GM12878 (cell line): Measurements from ENCODE around the gene NEK7. TPM values are rescaled to one million over a fixed set of nuclear protein-coding genes. Genes with fewer than 3 reads are reported as not detected.

Experiments used
- ATAC-seq: fragments of 200-7000 bp; cut with Tn5 transposase; 3 replicates; pipeline ENCODE4 v1.9.1; 2020; ENCODE audit warnings: mild to moderate bottlenecking, moderate library complexity
- BruUV-seq: library from RNA; stranded (reverse); fragments of 400-500 nt; replicated peaks from 2 replicates; lab custom pipeline; 2021; lab: Mats Ljungman, UMichigan
- CTCF ChIA-PET: fragments of 300-600 bp; sonication (Branson Sonifier 250); formaldehyde crosslinking; extraction: SDS; loops from one replicate; lab custom pipeline; 2021; ENCODE audit warnings: inconsistent platforms; lab: Yijun Ruan, JAX
- POLR2A ChIA-PET: fragments of 350-600 bp; formaldehyde crosslinking; extraction: SDS; loops from one replicate; lab custom pipeline; 2021; ENCODE audit warnings: inconsistent platforms; lab: Charles Lee
- RAD21 ChIA-PET: fragments of 300-600 bp; sonication (Branson Sonifier 250); formaldehyde crosslinking; loops from one replicate; lab custom pipeline; 2023; ENCODE audit warnings: antibody characterized with exemption; ENCODE audit not compliant: unreplicated experiment; lab: Charles Lee
- SMC1A ChIA-PET: fragments of 300-600 bp; sonication (Branson Sonifier 250); formaldehyde crosslinking; loops from one replicate; lab custom pipeline; 2023; ENCODE audit not compliant: unreplicated experiment, uncharacterized antibody; lab: Charles Lee
- DNase-seq: peaks from one replicate; pipeline ENCODE4 v3.0.0-alpha.2; 2011; ENCODE audit warnings: low read depth, low spot score
- FAIRE-seq: peaks from 3 replicates; lab custom pipeline; 2011; peaks lifted over from hg19 to GRCh38; lab: Jason Lieb, UNC
- H2AFZ ChIP-seq: 2 replicates; pipeline ENCODE4 v1.6.0; 2011; ENCODE audit warnings: low read depth, low read length, control low read depth; ENCODE audit not compliant: control insufficient read depth
- H3K27ac ChIP-seq: 2 replicates; pipeline ENCODE4 v1.5.1; 2011; ENCODE audit warnings: control low read depth; ENCODE audit not compliant: control insufficient read depth, insufficient read depth
- H3K27me3 ChIP-seq, 2 experiments: replicated peaks in 1 of 2; 2 replicates each; pipeline versions ENCODE4 v1.6.0 to v1.6.1; 2011; ENCODE audit warnings: low read length in 1 of 2; ENCODE audit not compliant: control insufficient read depth in 2 of 2, insufficient read depth in 2 of 2
- H3K36me3 ChIP-seq, 2 experiments: 2 replicates each; pipeline ENCODE4 v1.5.1; 2011; ENCODE audit warnings: low read length in 1 of 2; ENCODE audit not compliant: control insufficient read depth in 2 of 2, insufficient read depth in 2 of 2
- H3K4me1 ChIP-seq: 2 replicates; pipeline ENCODE4 v1.6.1; 2011; ENCODE audit warnings: mild to moderate bottlenecking, low read length, moderate library complexity, mixed read lengths; ENCODE audit not compliant: control insufficient read depth, insufficient read depth
- H3K4me2 ChIP-seq: 2 replicates; pipeline ENCODE4 v1.6.0; 2011; ENCODE audit warnings: control low read depth; ENCODE audit not compliant: control insufficient read depth, insufficient read depth
- H3K4me3 ChIP-seq: fragments of 200-600 bp; sonication (generic); 2 replicates; pipeline ENCODE4 v1.5.1; 2016
- H3K79me2 ChIP-seq: 2 replicates; pipeline ENCODE4 v1.6.0; 2011; ENCODE audit warnings: low read length; ENCODE audit not compliant: control insufficient read depth, insufficient read depth
- H3K9ac ChIP-seq: 2 replicates; pipeline ENCODE4 v1.8.0; 2011; ENCODE audit warnings: low read length, control low read depth, mixed read lengths; ENCODE audit not compliant: control insufficient read depth, insufficient read depth
- H3K9me3 ChIP-seq: replicated peaks from 3 replicates; pipeline ENCODE4 v1.5.1; 2011; ENCODE audit warnings: mild to moderate bottlenecking, low read length; ENCODE audit not compliant: control insufficient read depth, insufficient read depth
- H4K20me1 ChIP-seq: 2 replicates; pipeline ENCODE4 v1.6.0; 2011; ENCODE audit not compliant: control insufficient read depth, insufficient read depth
- BCL3 ChIP-seq: IDR thresholded peaks from 2 replicates; pipeline ENCODE4 v1.6.1; 2011; ENCODE audit warnings: borderline replicate concordance, low read depth, mild to moderate bottlenecking, moderate library complexity, low read length; ENCODE audit not compliant: insufficient read depth, poor library complexity, severe bottlenecking
- BHLHE40 ChIP-seq, 2 experiments: fragments of 450-650 bp in 1 of 2; IDR thresholded peaks; 2 replicates each; pipeline ENCODE4 v1.6.1; 2011 to 2017; ENCODE audit warnings: low read depth in 2 of 2, borderline replicate concordance in 1 of 2, improper control_type of control experiment in 1 of 2, low read length in 1 of 2, mild to moderate bottlenecking in 1 of 2
- CBX5 ChIP-seq: sonication (generic); IDR thresholded peaks from 2 replicates; pipeline ENCODE4 v1.6.1; 2016; ENCODE audit warnings: low read depth, moderate library complexity, mild to moderate bottlenecking, inconsistent platforms
- CEBPZ ChIP-seq: fragments of 150-350 bp; IDR thresholded peaks from 2 replicates; pipeline ENCODE4 v1.6.1; 2016; ENCODE audit warnings: low read depth, low read length
- CHD1 ChIP-seq: IDR thresholded peaks from 2 replicates; pipeline ENCODE4 v1.6.1; 2012; ENCODE audit warnings: low read depth, low read length, improper control_type of control experiment
- EED ChIP-seq: sonication (generic); IDR thresholded peaks from 2 replicates; pipeline ENCODE4 v1.6.1; 2016; ENCODE audit warnings: antibody characterized with exemption, low read depth
- EP300 ChIP-seq, 2 experiments: fragments of 150-350 bp in 1 of 2; IDR thresholded peaks; 2 replicates each; pipeline ENCODE4 v1.6.1; 2011 to 2012; ENCODE audit warnings: low read depth in 2 of 2, low read length in 2 of 2, borderline replicate concordance in 1 of 2, improper control_type of control experiment in 1 of 2, inconsistent platforms in 1 of 2; ENCODE audit not compliant: control insufficient read depth in 1 of 2
- HDGF ChIP-seq: fragments of 450-650 bp; IDR thresholded peaks from 2 replicates; pipeline ENCODE4 v1.6.1; 2016; ENCODE audit warnings: antibody characterized with exemption
- IRF4 ChIP-seq: IDR thresholded peaks from 2 replicates; pipeline ENCODE4 v1.6.1; 2011; ENCODE audit warnings: low read depth, low read length
- LARP7 ChIP-seq: fragments of 450-650 bp; IDR thresholded peaks from 2 replicates; pipeline ENCODE4 v1.6.1; 2017; ENCODE audit warnings: mild to moderate bottlenecking
- MAX ChIP-seq: IDR thresholded peaks from 2 replicates; pipeline ENCODE4 v1.6.1; 2012; ENCODE audit warnings: low read depth, low read length, improper control_type of control experiment
- MYC ChIP-seq: IDR thresholded peaks from 2 replicates; pipeline ENCODE4 v1.6.1; 2011; ENCODE audit warnings: mild to moderate bottlenecking, low read length, moderate library complexity, inconsistent platforms; ENCODE audit not compliant: insufficient read depth, insufficient replicate concordance, insufficient read length, severe bottlenecking
- NBN ChIP-seq: fragments of 450-650 bp; IDR thresholded peaks from 2 replicates; pipeline ENCODE4 v1.6.1; 2016
- RAD21 ChIP-seq: IDR thresholded peaks from 2 replicates; pipeline ENCODE4 v1.6.1; 2011; ENCODE audit warnings: mild to moderate bottlenecking, low read depth, low read length, moderate library complexity; ENCODE audit not compliant: insufficient read depth
- RELB ChIP-seq: fragments of 450-650 bp; IDR thresholded peaks from 2 replicates; pipeline ENCODE4 v1.6.1; 2017; ENCODE audit warnings: low read depth, mild to moderate bottlenecking, moderate library complexity
- SIN3A ChIP-seq: IDR thresholded peaks from 2 replicates; pipeline ENCODE4 v1.6.1; 2012; ENCODE audit warnings: low read depth, low read length, improper control_type of control experiment
- TARDBP ChIP-seq: IDR thresholded peaks from 2 replicates; pipeline ENCODE4 v1.6.1; 2016; ENCODE audit warnings: borderline replicate concordance
- TCF3 ChIP-seq: IDR thresholded peaks from 2 replicates; pipeline ENCODE4 v1.6.1; 2012; ENCODE audit warnings: low read depth, mild to moderate bottlenecking, low read length, borderline replicate concordance; ENCODE audit not compliant: insufficient read depth
- ZNF622 ChIP-seq: fragments of 450-650 bp; IDR thresholded peaks from 2 replicates; pipeline ENCODE4 v1.6.1; 2017; ENCODE audit warnings: mild to moderate bottlenecking, inconsistent platforms
- WGBS: methylation state at CpG from one replicate; pipeline ENCODE4 v1.1.6; 2016; ENCODE audit warnings: low lambda C conversion rate; ENCODE audit not compliant: insufficient replicate concordance, insufficient coverage; ENCODE audit errors: missing lambda C conversion rate; 5-methylcytosine and 5-hydroxymethylcytosine counted together
- in situ Hi-C: fragments of 300-500 bp; cut with MboI; formaldehyde crosslinking; loops from 9 replicates; pipeline ENCODE4 v1.14.3; 2018; ENCODE audit warnings: mixed read lengths
- intact Hi-C: fragments of 100-400 bp; cut with micrococcal nuclease; formaldehyde crosslinking; loops from one replicate; pipeline ENCODE4 v1.14.2; 2022; ENCODE audit not compliant: unreplicated experiment
- polyA plus RNA-seq, 11 experiments: library from polyadenylated mRNA; depleted of rRNA in 4 of 11; unstranded in 6 of 11; stranded (reverse) in 5 of 11; fragments of >200 nt; fragmentation: Nextera tagmentation in 4 of 11; fragmentation: Illumina TruSeq in 1 of 11; extraction: Ambion mirVana in 4 of 11; extraction: Trizol in 1 of 11; gene quantifications; 1 replicate in 1 of 11; 2 replicates in 10 of 11; pipeline versions ENCODE4 v1.2.1 to v1.2.3, GENCODE V29; 2011 to 2016; ENCODE audit warnings: inconsistent platforms in 2 of 11, missing spikeins in 2 of 11, low read depth in 1 of 11
- total RNA-seq, 4 experiments: library from RNA; depleted of rRNA in 3 of 4; stranded (reverse); fragments of >200 nt in 3 of 4; fragmentation: Illumina TruSeq in 1 of 4; extraction: Trizol in 1 of 4; gene quantifications; 2 replicates each; pipeline versions ENCODE4 v1.2.1 to v1.2.3, GENCODE V29; 2013 to 2021

The NEK7 gene
- total and polyA plus RNA-seq, 10 of the 15 experiments (the other 5 are each of a cell fraction or from before 2014, with no cell fraction given) = 9.4 to 77.7 (median 24.0) TPM

GRCh38 chr1:198278943-198279342 is 122.1 kb downstream of the NEK7 start:
- WGBS = 93% methylated on average over 1 of the region's 1 CpG
- ChIA-PET RAD21 (interaction anchor here (1.1 kb wide), 1 partner anchor 18 kb away, joined by 3 read pairs; no protein-coding TSS in a partner anchor), SMC1A (interaction anchor here (0.9 to 1.5 kb wide), 6 partner anchors 11 to 306 kb away, joined by 3 to 5 read pairs (median 3); no protein-coding TSS in a partner anchor), POLR2A (no interaction called here), CTCF (interaction anchor here (2.2 kb wide), 1 partner anchor 9 kb away, joined by 4 read pairs; no protein-coding TSS in a partner anchor)
- FAIRE-seq (peak; percentile 13), DNase-seq (no peak), ATAC-seq (no peak)
- no peaks in the 10 kb centered on the region for H3K27me3 ChIP-seq
- no peaks in the 10 kb centered on the region for H3K4me1 ChIP-seq
- no peak overlapping the region for H3K4me2 ChIP-seq
- no TSS peak for BruUV-seq
- H3K79me2 ChIP-seq = no peaks in the 10 kb centered on the region
- H3K9ac ChIP-seq = no peak overlapping the region
- in situ Hi-C loops (no loop called here), intact Hi-C loops (loop anchor here (5.0 kb wide), 1 partner anchor 192 kb away; no protein-coding TSS in a partner anchor)
- no peak overlapping the region for H3K27ac ChIP-seq
- no peaks in the 10 kb centered on the region for H3K9me3 ChIP-seq
- no peaks in the 10 kb centered on the region for H4K20me1 ChIP-seq
- H2AFZ ChIP-seq = no peak overlapping the region
- H3K36me3 ChIP-seq = no peaks in the 10 kb centered on the region
- H3K4me3 ChIP-seq = no peak overlapping the region
- no peak for TF ChIP-seq TCF3
- TF ChIP-seq CEBPZ = no peak
- no peak for TF ChIP-seq BHLHE40 (IDR thresholded peaks at IDR 0.05; ENCODE audit: borderline replicate concordance in 1 of 2, low read depth in 2 of 2, low read length in 1 of 2)
- no peak for TF ChIP-seq EED
- no peak for TF ChIP-seq CHD1
- TF ChIP-seq NBN = no peak
- TF ChIP-seq HDGF = no peak
- no peak for TF ChIP-seq SIN3A
- no peak for TF ChIP-seq EP300 (IDR thresholded peaks at IDR 0.05; ENCODE audit: borderline replicate concordance in 1 of 2, control insufficient read depth in 1 of 2, low read depth in 2 of 2, low read length in 2 of 2)
- TF ChIP-seq MAX = no peak
- TF ChIP-seq RELB = no peak
- TF ChIP-seq TARDBP = no peak
- no peak for TF ChIP-seq LARP7
- no peak for TF ChIP-seq RAD21
- no peak for TF ChIP-seq CBX5
- TF ChIP-seq MYC = no peak
- TF ChIP-seq ZNF622 = no peak
- no peak for TF ChIP-seq BCL3
- no peak for TF ChIP-seq IRF4
